HepG2 (cell line): ENCODE results near the gene ACP5. TPM values are rescaled to one million over a fixed set of nuclear protein-coding genes. Genes with fewer than 3 reads are reported as not detected.

Experiments
- AGO1 ChIP-seq: fragments of 200-400 bp; formaldehyde crosslinking; IDR thresholded peaks from 2 replicates; pipeline ENCODE4 v1.6.1; 2017; ENCODE audit warnings: mild to moderate bottlenecking, low read depth, low read length, moderate library complexity; ENCODE audit not compliant: poor library complexity, severe bottlenecking
- CBFB ChIP-seq: sonication (generic); formaldehyde crosslinking; IDR thresholded peaks from 2 replicates; pipeline ENCODE4 v1.4.0; 2020; ENCODE audit warnings: missing genetic modification reagents
- ELF4 ChIP-seq: sonication (generic); formaldehyde crosslinking; IDR thresholded peaks from 2 replicates; pipeline ENCODE4 v1.5.0; 2020; ENCODE audit warnings: missing genetic modification reagents, mild to moderate bottlenecking, moderate library complexity, borderline replicate concordance
- FOSL2 ChIP-seq: sonication (generic); formaldehyde crosslinking; IDR thresholded peaks from 2 replicates; pipeline ENCODE4 v1.4.0; 2020; ENCODE audit warnings: missing genetic modification reagents
- HMGXB3 ChIP-seq: sonication (generic); formaldehyde crosslinking; IDR thresholded peaks from 2 replicates; pipeline ENCODE4 v1.4.0; 2020; ENCODE audit warnings: missing genetic modification reagents, borderline replicate concordance
- HNRNPK ChIP-seq: fragments of 200-400 bp; formaldehyde crosslinking; IDR thresholded peaks from 2 replicates; pipeline ENCODE4 v1.6.1; 2018; ENCODE audit warnings: low read length, low read depth, moderate library complexity, mild to moderate bottlenecking; ENCODE audit not compliant: poor library complexity, severe bottlenecking
- IRF2 ChIP-seq: IDR thresholded peaks from 2 replicates; pipeline ENCODE4 v1.6.1; 2018; ENCODE audit warnings: missing genetic modification reagents, missing compliant biosample characterization
- KLF16 ChIP-seq, 2 experiments: sonication (generic) in 1 of 2; formaldehyde crosslinking in 1 of 2; IDR thresholded peaks; 2 replicates each; pipeline versions ENCODE4 v1.6.1 to v1.8.0; 2016 to 2023; ENCODE audit warnings: missing genetic modification reagents in 2 of 2, missing compliant biosample characterization in 1 of 2
- MAZ ChIP-seq, 2 experiments: sonication (generic) in 1 of 2; formaldehyde crosslinking in 1 of 2; IDR thresholded peaks; 2 replicates each; pipeline versions ENCODE4 v1.5.0 to v1.6.1; 2012 to 2020; ENCODE audit warnings: low read depth in 2 of 2, mild to moderate bottlenecking in 2 of 2, borderline replicate concordance in 1 of 2, improper control_type of control experiment in 1 of 2, low read length in 1 of 2, missing genetic modification reagents in 1 of 2, moderate library complexity in 1 of 2
- MED1 ChIP-seq: sonication (generic); formaldehyde crosslinking; IDR thresholded peaks from 2 replicates; pipeline ENCODE4 v1.4.0; 2020; ENCODE audit warnings: missing genetic modification reagents
- MXD4 ChIP-seq: IDR thresholded peaks from 2 replicates; pipeline ENCODE4 v1.6.1; 2016; ENCODE audit warnings: mild to moderate bottlenecking, missing biosample characterization, missing genetic modification reagents
- NFKB2 ChIP-seq: sonication (generic); formaldehyde crosslinking; IDR thresholded peaks from 2 replicates; pipeline ENCODE4 v1.4.0; 2020; ENCODE audit warnings: missing genetic modification reagents, borderline replicate concordance
- REXO4 ChIP-seq: sonication (generic); formaldehyde crosslinking; IDR thresholded peaks from 2 replicates; pipeline ENCODE4 v1.8.0; 2022; ENCODE audit warnings: missing genetic modification reagents, mild to moderate bottlenecking, borderline replicate concordance
- SALL2 ChIP-seq: sonication (generic); formaldehyde crosslinking; IDR thresholded peaks from 2 replicates; pipeline ENCODE4 v1.8.1; 2023; ENCODE audit warnings: mild to moderate bottlenecking, missing genetic modification reagents, inconsistent platforms
- SIN3B ChIP-seq: fragments of 150-350 bp; IDR thresholded peaks from 2 replicates; pipeline ENCODE4 v1.6.1; 2014; ENCODE audit warnings: low read length
- YEATS2 ChIP-seq: sonication (generic); formaldehyde crosslinking; IDR thresholded peaks from 2 replicates; pipeline ENCODE4 v1.4.0; 2020; ENCODE audit warnings: missing genetic modification reagents, borderline replicate concordance
- ZFP91 ChIP-seq: sonication (generic); formaldehyde crosslinking; IDR thresholded peaks from 2 replicates; pipeline ENCODE4 v1.9.0; 2022; ENCODE audit warnings: missing genetic modification reagents, mild to moderate bottlenecking, borderline replicate concordance
- ZNF501 ChIP-seq: sonication (generic); formaldehyde crosslinking; IDR thresholded peaks from 2 replicates; pipeline ENCODE4 v1.5.1; 2020; ENCODE audit warnings: mild to moderate bottlenecking, moderate library complexity, missing genetic modification reagents
- ZNF558 ChIP-seq: sonication (generic); formaldehyde crosslinking; IDR thresholded peaks from 2 replicates; pipeline ENCODE4 v1.9.0; 2022; ENCODE audit warnings: mild to moderate bottlenecking, missing genetic modification reagents, borderline replicate concordance
- ZNF766 ChIP-seq: sonication (generic); formaldehyde crosslinking; IDR thresholded peaks from 2 replicates; pipeline ENCODE4 v1.5.0; 2020; ENCODE audit warnings: missing genetic modification reagents, borderline replicate concordance
- ZNF788 ChIP-seq: sonication (generic); formaldehyde crosslinking; IDR thresholded peaks from 2 replicates; pipeline ENCODE4 v1.5.0; 2020; ENCODE audit warnings: mild to moderate bottlenecking, missing genetic modification reagents, borderline replicate concordance
- ZSCAN9 ChIP-seq: IDR thresholded peaks from 2 replicates; pipeline ENCODE4 v1.6.1; 2016; ENCODE audit warnings: borderline replicate concordance
- polyA plus RNA-seq, 8 experiments: library from polyadenylated mRNA; depleted of rRNA in 3 of 8; stranded (reverse) in 7 of 8; unstranded in 1 of 8; fragments of >200 nt; fragmentation: Illumina TruSeq in 4 of 8; extraction: Trizol in 4 of 8; gene quantifications; 2 replicates each; pipeline versions ENCODE4 v1.2.1 to v1.2.3, GENCODE V29; 2011 to 2016; ENCODE audit warnings: low read depth in 4 of 8, missing spikeins in 1 of 8, mixed read lengths in 1 of 8; ENCODE audit not compliant: insufficient read depth in 1 of 8
- total RNA-seq, 5 experiments: library from RNA; depleted of rRNA; stranded (reverse); fragments of >200 nt; fragmentation: Illumina TruSeq; extraction: Trizol; gene quantifications; 2 replicates each; pipeline ENCODE4 v1.2.3, GENCODE V29; 2016; ENCODE audit warnings: low read depth in 1 of 5

Gene ACP5
- total and polyA plus RNA-seq, 2 of the 13 experiments (the other 11 are each of a cell fraction or from before 2014, with no cell fraction given) = 1.3 to 6.7 TPM

- peak; percentile 87; the same call in 1 of the 2 replicates for TF ChIP-seq HMGXB3 (CRISPR knock-in tag)
- 0 out of 2 replicates have a peak, but pooled peaks have one; percentile 44 for TF ChIP-seq SALL2 (CRISPR knock-in tag)
- TF ChIP-seq AGO1 = no peak
- TF ChIP-seq SIN3B = peak; percentile 36; the same call in 1 of the 2 replicates
- TF ChIP-seq MAZ (IDR thresholded peaks at IDR 0.05; ENCODE audit: borderline replicate concordance, low read depth, low read length) = no peak
- TF ChIP-seq MAZ (CRISPR knock-in tag; IDR thresholded peaks at IDR 0.05; ENCODE audit: low read depth) = peak; percentile 48; the same call in 1 of the 2 replicates
- no peak for TF ChIP-seq ZNF558 (CRISPR knock-in tag)
- TF ChIP-seq REXO4 (CRISPR knock-in tag) = no peak
- peak; percentile 41; the same call in 1 of the 2 replicates for TF ChIP-seq CBFB (CRISPR knock-in tag)
- 0 out of 2 replicates have a peak, but pooled peaks have one; percentile 91 for TF ChIP-seq ZNF766 (CRISPR knock-in tag)
- peak; percentile 40; the same call in 1 of the 2 replicates for TF ChIP-seq ZSCAN9 (CRISPR knock-in tag)
- TF ChIP-seq ELF4 (CRISPR knock-in tag) = no peak
- TF ChIP-seq ZNF788 = peak; percentile 55; the same call in 1 of the 2 replicates
- TF ChIP-seq FOSL2 = no peak
- peak in 1 of 2 experiments; percentile 77; a peak in 2 of 4 replicates for TF ChIP-seq KLF16 (CRISPR knock-in tag; IDR thresholded peaks at IDR 0.05)
- peak; percentile 52; the same call in 1 of the 2 replicates for TF ChIP-seq IRF2 (CRISPR knock-in tag)
- 0 out of 2 replicates have a peak, but pooled peaks have one; percentile 20 for TF ChIP-seq ZFP91 (CRISPR knock-in tag)
- peak; percentile 80; the same call in 1 of the 2 replicates for TF ChIP-seq NFKB2 (CRISPR knock-in tag)
- TF ChIP-seq YEATS2 (CRISPR knock-in tag) = peak; percentile 83; the same call in 1 of the 2 replicates
- TF ChIP-seq HNRNPK = no peak
- peak; percentile 97 for TF ChIP-seq MXD4 (CRISPR knock-in tag)
- peak; percentile 57; the same call in 1 of the 2 replicates for TF ChIP-seq MED1 (CRISPR knock-in tag)
- no peak for TF ChIP-seq ZNF501
Measured at GRCh38 chr19:11530432-11530831, 47.0 kb downstream of the ACP5 start (continued).
